Activated T-helper 1 cell treated with anti-CD3 and anti-CD28 coated beads, Interleukin-2, amount 50 U/mL, for 16 hours (primary cell): ENCODE data around the gene SLC13A5.

Source experiments
- DNase-seq, 2 donors: peaks; one replicate each; pipeline ENCODE4 v3.0.0-alpha.2; 2020; ENCODE audit warnings: low read depth in 1 of 2, low spot score in 1 of 2

The SLC13A5 gene

DNA sequence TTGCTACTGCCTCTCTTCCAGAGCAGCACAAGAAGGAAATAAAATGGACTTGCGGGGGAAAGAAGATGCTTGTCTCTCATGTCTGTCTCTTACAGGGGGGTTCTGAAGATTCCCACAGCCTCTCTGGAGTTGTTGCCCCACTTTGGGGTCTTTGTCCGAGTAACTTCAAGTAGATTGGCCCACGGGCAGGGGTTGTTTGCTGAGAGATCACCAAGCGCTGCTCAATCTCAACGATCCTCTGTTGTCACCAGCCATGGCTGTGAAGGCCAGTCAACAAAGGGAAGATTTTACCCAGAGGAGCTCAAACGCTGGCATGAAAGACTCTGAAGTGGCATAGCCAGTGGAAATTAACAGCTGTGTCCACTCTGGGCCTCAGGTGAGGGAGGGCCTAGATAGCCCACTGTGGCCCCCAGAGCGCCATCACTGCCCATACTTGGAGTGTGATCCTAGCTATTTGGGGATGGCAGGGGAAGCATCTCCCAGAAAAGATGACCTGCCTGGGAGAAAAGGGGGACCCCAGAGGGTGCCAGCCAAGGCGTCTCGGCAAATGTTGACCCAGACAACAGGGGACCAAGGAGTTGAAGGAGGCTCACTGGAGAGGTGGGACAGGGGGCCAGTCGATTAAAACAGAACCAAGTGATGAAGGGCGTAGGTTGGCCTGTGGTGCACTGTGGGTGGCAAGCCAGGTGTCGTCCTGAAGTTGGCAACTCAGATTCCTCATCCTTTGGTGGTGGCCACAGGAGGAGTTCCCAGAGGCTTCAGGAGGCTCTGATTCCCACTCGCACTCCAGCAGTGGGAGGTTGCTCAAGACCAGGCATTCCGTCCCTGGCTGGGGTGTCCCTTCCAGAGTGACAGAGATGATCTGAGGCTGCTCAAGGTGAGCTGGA is 28.0 kb downstream of the SLC13A5 start:
- no peak for DNase-seq

DNA sequence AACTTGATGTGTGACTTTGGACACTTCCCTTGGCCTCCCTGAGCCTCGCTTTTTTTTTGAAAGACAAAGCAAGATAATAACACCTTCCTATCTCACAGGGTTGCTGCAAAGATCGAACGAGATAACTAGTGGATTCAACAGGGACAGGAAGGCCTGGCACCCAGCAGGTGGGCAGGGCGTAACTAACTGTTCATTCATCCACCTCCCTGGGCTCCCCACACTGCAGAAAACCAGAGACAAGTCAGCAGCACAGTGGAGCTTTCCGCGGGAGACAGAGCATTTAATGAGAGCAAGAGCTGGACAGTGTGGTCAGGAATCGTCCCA is 28.7 kb downstream of the SLC13A5 start:
- no peak for DNase-seq

DNA sequence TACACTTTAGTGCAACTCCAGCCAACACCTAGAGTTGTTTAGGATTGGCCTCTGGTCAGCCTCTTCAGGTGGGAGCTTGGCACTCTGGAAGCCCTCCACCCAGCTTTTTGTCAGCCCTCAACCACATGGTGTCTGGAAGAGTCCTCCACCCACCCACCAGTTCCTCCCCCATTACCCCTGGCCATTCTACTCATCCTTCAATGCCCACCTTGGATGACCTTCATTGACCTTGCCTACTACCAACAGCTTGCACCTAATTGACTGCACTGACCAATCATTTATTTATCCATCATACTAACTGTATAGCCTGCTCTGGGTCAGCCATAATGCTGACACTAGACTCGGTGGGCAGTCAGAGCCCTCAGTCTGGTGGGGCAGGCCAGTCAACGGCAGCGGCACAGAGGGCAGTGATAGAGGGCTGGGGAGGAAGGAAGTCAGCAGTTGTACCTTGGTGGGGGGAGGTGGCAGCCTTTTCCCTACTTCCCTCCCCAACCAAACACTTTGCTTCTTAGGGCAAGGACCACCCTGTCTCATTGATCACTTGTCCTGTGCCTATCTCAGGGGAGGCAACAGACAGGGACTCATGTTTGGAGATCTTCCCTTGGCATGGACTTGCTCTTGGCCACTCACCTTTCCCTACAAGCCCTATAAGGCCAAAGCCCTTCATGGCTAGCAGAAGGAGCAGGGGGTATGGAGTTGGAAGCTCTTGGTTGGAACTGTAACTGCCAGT is 29.3 kb downstream of the SLC13A5 start:
- no peak for DNase-seq

DNA sequence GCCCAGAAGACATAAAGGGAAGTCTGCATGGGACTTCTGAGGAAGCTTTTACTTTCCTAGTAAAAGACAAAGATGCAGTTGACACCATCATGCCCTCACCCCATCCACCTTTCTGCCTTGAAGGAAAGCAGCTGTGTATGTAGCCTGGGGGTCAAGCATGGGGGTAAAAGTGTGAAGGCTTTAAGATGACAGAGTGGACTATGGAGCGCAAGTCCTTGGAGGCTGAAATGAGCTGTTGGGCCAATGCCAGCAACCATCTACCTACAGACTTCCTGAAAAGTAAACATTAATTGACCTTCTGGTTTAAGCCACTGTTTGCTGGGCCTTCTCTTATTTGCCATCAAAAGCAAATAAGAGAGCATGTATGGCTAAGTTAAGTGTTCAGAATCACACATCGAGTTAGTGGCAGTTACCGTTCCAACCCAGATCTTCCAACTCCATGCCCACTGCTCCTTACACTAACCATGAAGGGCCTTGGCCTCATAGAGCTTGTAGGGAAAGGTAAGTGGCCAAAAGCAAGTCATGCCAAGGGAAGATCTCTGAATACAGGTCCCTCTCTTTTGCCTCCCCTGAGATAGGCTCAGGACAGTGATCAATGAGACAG is 30.0 kb downstream of the SLC13A5 start:
- DNase-seq: no peak

DNA sequence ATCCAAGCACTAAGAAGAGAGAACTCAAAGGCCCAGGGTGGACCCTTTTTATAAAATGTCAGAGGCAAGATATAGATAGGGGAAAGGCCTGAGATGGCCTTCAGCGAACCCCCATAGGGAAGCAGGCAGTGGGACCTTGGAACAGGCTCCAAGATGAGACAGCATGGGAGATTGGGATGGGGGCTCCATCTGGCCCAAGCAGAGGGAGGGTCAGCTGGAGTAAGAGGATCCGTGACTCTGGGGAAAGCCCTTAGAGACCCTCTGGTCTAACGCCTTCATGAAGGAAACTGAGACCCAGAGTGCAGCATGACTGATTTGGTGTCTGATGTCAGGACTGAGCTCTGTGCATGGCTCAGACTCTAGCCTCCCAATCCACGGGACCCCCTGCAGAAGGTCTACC is 30.8 kb downstream of the SLC13A5 start:
- DNase-seq: no peak

DNA sequence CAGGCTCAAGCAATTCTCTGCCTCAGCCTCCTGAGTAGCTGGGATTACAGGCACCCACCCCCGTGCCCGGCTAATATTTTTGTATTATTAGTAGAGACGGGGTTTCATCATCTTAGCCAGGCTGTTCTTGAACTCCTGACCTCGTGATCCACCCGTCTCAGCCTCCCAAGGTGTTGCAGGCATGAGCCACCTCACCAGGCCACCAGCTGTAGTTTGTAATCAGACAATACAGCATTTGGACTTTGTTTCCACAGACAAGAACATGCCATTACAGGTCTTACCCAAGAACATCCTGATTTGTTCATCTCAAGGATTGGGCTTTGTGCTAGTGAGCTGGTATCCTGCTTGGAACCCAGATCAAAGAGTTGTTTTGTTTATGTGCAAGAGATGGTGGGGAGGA is 31.5 kb downstream of the SLC13A5 start:
- DNase-seq: no peak

DNA sequence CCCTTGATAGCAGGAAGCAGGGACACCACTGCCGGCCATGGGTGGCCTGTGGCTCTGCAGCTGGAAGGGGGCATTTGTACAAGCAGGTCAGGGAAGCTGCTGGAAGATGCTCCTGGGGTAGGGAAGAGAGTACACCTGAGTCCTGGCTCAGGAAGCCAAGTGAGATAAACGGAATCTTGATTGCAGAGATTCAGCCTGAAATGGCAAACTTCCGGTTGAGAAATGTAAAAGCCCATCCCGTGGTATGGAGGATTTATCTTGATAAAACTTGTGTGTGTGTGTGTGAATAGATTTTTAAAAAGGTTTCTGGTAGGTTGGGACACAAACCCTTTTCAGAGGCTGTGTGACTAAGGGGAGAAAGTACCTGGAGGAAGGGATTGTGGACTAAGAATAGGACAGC is 32.0 kb downstream of the SLC13A5 start:
- DNase-seq: no peak

DNA sequence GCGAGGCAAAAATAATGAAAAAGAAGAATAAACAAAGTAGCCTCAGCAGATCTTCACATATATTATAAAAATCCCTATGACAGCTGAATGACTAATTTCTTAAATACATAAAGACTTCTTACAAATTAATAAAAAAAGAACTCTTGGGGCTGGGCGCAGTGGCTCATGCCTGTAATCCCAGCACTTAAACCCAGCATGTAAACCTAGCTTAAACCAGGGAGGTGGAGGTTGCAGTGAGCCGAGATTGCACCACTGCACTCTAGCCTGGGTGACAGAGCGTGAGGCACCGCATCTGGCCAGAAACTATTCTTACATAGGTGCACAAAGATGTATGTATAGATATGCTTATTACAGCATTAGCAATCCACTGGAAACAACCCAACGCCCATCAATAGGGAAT is 33.9 kb downstream of the SLC13A5 start:
- DNase-seq: no peak

DNA sequence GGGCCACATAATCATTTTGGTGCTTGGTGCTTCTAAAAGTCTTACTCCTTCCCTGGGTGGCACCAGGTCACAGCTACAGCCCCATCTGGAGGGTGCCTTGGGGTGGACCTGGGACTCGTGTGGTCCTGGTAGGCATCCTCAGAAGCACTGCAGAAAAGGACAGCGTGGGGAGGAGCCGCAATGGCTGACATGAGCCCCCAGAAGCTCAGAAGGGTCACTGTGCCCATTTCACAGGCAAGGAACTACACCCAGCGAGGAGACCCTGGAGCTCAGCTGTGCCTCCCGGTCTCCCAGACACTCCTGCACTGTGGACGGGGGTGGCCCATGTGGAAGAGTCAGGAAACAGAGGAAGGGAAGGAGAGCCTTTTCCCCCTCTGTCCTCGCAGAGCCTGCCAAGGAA is 35.2 kb downstream of the SLC13A5 start:
- DNase-seq: no peak

DNA sequence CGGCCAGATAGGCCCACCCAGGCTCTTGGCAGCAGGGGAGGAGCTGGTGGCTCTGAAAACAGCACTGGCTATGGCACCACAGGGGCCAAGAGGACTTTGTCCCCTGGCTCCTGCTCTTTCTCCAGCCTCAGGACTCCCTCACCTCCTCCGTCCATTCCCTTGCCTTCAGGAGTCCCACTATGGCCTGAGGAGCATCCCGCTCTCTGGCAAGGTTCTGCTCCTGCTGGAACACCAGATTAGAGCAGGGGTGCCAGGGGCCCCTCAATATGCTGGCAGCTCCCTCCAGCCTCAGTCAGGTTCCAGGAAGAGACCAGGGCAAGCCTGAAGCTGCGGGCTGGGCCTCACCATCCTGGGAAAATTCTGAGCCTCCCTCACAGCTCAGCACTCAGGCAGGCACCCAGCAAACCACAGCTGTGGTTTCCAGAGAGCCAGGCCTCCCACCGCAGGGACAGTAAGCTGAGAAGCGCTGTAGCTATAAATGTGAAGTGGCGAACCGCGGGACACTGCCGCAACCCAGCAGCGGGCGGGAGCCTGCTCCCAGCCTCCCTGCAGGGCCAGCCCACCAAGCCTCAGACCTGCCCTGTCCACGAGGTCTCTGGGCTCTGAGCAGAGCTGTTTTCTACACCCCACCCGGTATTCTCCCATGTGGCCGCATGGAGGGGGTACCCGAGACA is 35.9 kb downstream of the SLC13A5 start:
- DNase-seq: no peak

DNA sequence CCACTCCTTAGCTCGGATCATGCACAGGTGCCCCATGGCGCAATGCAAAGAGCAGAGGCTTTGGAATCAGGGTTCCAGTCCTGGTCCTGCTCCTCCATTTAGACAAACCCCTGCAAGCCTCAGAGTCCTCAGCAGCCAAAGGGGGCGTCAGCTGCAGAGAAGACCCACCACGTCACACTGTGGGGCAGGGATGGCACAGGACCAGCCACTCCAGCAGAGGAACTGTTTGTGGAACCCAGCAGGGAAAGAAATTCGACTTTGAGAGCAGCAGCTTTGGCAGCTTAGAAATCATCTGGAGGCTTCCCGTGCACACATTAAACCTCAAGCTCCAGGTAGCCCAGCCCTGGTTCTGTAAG is 36.4 kb downstream of the SLC13A5 start:
- DNase-seq: no peak

DNA sequence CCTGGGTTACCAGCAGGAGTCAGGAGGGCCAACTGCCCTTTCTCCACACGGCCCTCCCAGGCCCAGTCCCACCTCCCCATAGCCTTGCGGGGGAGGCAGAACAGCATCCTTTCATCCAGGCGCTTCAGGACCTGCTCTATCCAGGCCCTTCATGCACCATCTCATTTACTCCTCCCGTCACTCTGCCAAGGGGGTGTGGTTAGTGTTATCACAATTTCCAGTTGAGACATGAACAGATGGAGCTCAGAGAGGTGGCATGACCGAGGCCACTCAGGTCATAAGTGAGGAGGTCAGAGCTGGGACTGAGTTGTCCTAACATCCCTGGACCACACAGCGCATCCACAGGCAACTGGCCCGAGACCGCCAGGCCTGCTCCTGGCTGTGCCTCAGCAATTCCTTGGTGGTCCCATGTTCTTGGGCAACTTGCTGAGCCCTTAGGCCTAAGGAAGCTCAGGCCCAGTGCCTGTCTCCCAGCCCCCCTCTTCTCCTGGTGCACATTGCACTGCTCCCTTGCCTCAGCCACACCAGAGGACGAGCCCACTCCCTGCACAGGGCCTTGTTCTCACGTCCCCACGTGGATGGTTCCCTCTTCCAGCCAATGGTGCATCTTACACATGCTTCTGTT is 37.9 kb downstream of the SLC13A5 start:
- no peak for DNase-seq

DNA sequence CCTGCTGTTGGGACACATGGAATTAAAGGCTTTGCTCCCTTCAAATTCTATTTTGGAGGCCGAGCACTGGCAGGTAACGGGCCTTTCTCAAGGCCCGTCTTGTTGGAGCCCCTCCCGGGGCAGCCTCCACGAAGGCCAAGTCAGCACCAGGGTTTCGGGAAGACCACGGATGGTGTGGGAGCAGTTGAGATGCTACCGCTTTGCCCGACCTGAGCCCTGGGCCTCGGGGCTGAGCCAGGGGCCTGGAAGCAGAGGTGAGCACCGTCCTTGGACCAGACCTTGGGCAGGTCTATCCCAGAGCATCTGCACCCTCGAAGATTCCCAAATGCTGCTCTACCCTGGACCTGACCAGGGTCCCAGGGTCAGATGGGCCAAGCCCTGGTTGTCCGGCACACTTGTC is 38.6 kb downstream of the SLC13A5 start:
- no peak for DNase-seq

DNA sequence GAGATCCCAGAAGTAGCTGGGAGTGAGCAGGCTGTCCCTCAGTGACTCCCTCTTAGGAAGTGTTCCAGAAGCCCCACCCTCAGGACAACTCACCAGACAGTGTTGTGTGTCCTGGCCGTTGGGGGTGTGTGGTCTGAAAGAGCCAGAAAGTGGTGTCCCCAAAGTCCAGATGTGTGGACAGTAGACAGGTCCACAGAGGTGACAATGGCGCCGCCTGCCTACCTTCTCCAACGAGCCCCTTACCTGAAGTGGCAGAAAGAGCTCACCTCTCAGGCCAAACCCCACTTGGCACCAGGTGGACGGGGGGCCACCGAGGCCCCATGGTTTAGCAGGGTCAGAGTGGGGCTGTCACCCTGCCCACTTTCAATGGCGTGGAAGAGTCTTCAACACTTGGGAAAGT is 41.7 kb downstream of the SLC13A5 start:
- DNase-seq: no peak

DNA sequence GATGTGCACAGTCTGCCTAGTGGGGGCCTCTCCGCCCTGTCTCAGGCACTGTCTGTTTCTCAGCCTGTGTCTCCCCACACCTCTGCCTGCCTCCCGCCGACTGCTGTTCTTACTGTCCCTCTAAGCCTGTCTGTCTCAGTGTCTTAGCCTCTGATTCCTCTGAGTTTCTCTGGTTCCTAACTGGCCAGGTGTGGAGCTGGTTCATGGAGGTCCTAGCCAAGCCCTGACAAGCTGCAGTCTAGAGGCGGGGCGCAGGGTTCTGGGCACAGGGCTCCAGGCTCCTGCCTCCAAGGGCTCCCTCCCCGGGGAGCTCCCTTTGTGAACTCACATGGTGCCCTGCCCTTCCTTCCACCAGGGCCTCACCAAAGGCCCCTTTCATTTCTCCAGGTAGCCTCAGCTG is 42.2 kb downstream of the SLC13A5 start:
- no peak for DNase-seq

DNA sequence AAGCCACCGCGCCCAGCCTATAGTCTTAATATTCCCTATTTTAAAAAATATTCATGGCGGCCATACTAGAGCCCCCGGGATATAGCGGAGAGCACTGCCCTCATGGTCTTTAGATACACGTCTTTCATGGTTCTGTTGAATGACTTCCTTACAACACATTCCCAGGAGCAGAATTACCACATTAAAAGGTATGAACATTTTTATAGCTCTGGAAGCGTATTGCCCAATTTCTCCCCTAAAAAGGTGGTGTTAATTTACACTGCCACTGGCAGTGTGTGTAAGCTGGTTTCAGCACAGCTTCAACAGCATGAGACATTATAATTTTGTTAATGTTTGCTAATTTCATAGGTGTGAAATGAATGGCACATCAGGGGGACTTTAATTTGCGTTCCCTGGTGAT is 42.6 kb downstream of the SLC13A5 start:
- DNase-seq: no peak

DNA sequence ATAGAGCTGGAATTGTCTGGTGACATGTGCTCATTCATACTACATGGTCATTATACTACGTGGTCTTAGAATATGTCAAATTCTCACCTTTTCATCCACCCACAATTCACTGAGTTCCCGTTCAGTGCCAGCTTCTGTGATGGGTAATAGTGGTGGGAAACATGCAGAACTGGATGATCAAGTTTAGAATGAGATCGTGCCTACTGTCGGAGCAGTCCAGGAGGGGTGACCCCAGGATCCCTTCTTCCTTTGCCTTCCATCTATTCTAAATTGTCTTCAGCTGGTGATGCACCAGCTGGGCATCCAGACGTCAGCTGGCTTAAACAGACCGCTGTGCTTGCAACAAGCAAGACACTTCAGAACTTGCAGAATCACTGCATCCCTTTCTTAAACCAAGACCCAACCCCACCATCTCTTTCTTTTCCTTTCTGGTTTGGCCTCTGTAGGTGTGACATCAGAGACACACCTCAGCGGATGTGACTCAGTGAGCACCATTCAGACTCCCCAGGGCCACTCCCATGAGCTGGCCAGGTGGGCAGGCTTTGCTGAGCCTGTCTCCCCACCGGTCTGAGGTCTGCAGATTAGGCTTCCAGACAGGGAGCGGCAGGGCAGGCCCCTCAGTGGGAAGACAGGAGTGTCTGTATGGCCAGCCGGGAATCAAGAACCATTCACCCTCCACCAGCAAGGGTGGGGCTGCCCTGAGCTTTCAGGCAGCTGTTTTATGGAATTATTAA is 43.5 kb downstream of the SLC13A5 start:
- DNase-seq: no peak

DNA sequence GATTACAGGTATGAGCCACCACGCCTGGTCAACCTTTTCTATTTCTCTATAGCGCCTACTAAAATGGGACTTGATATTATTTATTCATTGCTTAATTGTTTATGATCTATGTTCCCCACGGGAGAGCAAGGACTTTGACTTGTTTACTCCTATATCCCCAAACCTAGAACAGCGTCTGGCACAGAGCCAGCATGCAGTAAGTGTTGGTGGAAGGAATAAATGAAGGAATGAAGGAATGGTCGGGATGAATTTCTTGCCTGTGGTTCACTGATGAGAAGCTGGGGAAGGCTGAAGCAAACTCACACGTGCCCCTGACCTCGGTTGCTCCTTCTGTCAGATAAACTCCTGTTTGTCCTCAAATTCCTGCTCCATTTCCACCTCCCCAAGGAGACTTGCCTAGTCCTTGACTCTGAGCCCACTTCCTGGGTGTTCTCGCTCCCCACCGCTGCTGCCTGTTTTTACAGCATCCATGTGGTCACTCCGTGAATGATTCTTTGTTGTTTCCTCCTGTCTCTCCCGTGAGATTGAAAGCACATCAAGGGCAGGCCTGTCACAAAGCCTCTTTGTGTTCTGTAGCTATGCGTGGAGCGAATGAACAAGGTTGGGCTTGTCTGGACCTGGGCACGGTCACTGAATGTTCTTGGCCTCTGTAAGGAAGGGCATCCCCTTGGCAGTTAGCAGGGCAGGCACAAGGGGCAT is 44.3 kb downstream of the SLC13A5 start:
- DNase-seq: no peak

DNA sequence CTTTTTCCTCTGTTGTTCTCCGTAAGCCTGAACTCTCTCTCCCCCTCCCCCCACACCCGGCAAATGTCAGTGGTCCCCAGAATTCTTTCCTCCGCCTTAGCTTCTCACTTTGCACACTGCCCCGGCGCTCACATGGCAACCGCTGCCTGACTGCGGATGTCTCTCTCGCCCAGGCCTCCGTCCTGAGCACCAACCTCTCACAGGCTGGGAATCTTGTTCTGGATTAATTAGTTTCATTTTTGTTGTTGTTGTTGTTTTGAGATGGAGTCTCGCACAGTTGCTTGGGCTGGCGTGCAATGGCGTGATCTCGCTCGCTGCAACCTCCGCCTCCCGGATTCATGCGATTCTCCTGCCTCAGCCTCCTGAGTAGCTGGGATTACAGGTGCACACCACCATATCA is 45.0 kb downstream of the SLC13A5 start:
- no peak for DNase-seq

DNA sequence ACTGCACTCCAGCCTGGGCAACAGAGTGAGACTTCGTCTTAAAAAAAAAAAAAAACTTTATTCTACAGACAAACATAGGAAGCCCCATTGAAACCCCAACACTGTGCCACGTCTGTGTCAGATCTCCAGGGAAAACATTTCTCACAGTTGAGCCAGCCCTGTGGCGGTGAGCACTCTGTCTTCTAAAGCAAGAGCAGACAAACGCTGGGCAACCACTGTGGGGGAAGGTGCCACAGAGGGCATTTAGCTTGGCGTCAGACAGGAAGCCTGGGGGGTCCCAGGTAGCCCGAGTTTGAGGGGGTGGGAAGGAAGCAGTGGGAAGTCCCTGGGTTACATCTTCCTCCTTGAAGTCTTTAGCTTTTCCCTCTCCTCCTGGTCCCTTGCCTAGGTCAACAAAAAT is 45.7 kb downstream of the SLC13A5 start:
- DNase-seq: no peak
